OCI-LY3 (cell line): Measurements from ENCODE around the gene RGS14.

Source experiments
- H2AFZ ChIP-seq: fragments of 200-600, 300-600 bp; shearing (Covaris generic); 2 replicates; pipeline ENCODE4 v1.6.0; 2014; ENCODE audit warnings: antibody characterized with exemption, low read depth, low read length
- H3K27ac ChIP-seq: fragments of 200-600, 300-600 bp; sonication (generic); 2 replicates; pipeline ENCODE4 v1.5.1; 2014; ENCODE audit warnings: mild to moderate bottlenecking, low read length, moderate library complexity, mixed read lengths
- H3K27me3 ChIP-seq: fragments of 200-600, 300-600 bp; sonication (generic); 2 replicates; pipeline ENCODE4 v1.6.1; 2014; ENCODE audit warnings: low read depth, low read length, mixed read lengths
- H3K36me3 ChIP-seq: fragments of 200-600, 300-600 bp; sonication (generic); replicated peaks from 2 replicates; pipeline ENCODE3; 2014; ENCODE audit warnings: low read depth, low read length, mixed read lengths
- H3K4me1 ChIP-seq: fragments of 300-600, 200-600 bp; sonication (generic); 2 replicates; pipeline ENCODE4 v1.6.1; 2014; ENCODE audit warnings: low read length, mixed read lengths
- H3K4me2 ChIP-seq: fragments of 200-600, 300-600 bp; sonication (generic); 2 replicates; pipeline ENCODE4 v1.6.1; 2014; ENCODE audit warnings: low read length, mixed read lengths
- H3K4me3 ChIP-seq: fragments of 300-600, 200-600 bp; sonication (generic); 2 replicates; pipeline ENCODE4 v1.5.1; 2014; ENCODE audit warnings: antibody characterized with exemption, mild to moderate bottlenecking, low read length, moderate library complexity
- H3K79me2 ChIP-seq: fragments of 300-600, 200-600 bp; shearing (Covaris generic); 2 replicates; pipeline ENCODE4 v1.6.1; 2014; ENCODE audit warnings: mild to moderate bottlenecking, low read length, mixed read lengths
- H3K9ac ChIP-seq: fragments of 300-600, 200-600 bp; shearing (Covaris generic); 2 replicates; pipeline ENCODE4 v1.6.0; 2014; ENCODE audit warnings: mild to moderate bottlenecking, low read length, moderate library complexity
- H3K9me3 ChIP-seq: fragments of 200-600, 300-600 bp; shearing (Covaris generic); 2 replicates; pipeline ENCODE4 v1.6.1; 2014; ENCODE audit warnings: low read length, mixed read lengths; ENCODE audit not compliant: insufficient read depth
- H4K20me1 ChIP-seq: fragments of 200-600, 300-600 bp; sonication (generic); 2 replicates; pipeline ENCODE4 v1.6.1; 2016; ENCODE audit warnings: low read length, mixed read lengths; ENCODE audit not compliant: insufficient read depth
- EZH2phosphoT487 ChIP-seq: fragments of 200-600 bp; shearing (Covaris generic); IDR thresholded peaks from 2 replicates; pipeline ENCODE4 v1.6.1; 2018; ENCODE audit warnings: antibody characterized with exemption, mixed run types, low read depth
- TF ChIP-seq, protein P1 (sequence below): fragments of 200-600, 300-600 bp; sonication (generic); IDR thresholded peaks from 2 replicates; pipeline ENCODE4 v1.5.1; 2014; ENCODE audit warnings: antibody characterized with exemption, low read length, low read depth

RGS14 gene

DNA sequence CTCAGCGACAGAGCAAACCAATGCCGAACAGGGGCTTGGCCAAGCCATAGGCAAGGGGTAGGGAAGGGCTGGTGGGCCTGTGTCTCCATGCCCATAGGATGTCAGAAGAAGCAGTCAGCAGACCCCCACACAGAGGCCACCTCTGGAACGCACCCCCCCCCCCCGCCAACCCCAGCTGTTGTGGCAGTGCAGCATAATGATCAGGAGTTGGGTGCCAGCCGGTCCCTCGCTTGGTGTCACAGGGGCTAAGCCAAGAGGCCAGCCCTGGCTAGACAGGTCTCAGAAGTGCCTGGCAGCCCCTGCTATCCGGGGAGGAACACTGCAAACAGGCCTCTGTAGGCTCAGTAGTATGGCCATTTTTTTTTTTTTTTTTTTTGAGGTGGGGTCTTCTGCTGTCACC lies 42.3 kb upstream of the RGS14 start:
- Histone ChIP-seq H3K9me3 (no peaks in the 10 kb centered on the region), H3K4me2 (no peak overlapping the region), H3K9ac (no peak overlapping the region), H2AFZ (no peak overlapping the region), H4K20me1 (peaks cover 8% of the 10 kb centered on the region; the same call in 1 of the 2 replicates), H3K4me1 (peaks cover 16% of the 10 kb centered on the region; the same call in 1 of the 2 replicates), H3K27ac (no peak overlapping the region), H3K79me2 (no peaks in the 10 kb centered on the region), H3K4me3 (no peak overlapping the region), H3K27me3 (no peaks in the 10 kb centered on the region), H3K36me3 (no peaks in the 10 kb centered on the region)
- TF ChIP-seq EZH2phosphoT487 = no peak
- TF ChIP-seq, protein P1, sequence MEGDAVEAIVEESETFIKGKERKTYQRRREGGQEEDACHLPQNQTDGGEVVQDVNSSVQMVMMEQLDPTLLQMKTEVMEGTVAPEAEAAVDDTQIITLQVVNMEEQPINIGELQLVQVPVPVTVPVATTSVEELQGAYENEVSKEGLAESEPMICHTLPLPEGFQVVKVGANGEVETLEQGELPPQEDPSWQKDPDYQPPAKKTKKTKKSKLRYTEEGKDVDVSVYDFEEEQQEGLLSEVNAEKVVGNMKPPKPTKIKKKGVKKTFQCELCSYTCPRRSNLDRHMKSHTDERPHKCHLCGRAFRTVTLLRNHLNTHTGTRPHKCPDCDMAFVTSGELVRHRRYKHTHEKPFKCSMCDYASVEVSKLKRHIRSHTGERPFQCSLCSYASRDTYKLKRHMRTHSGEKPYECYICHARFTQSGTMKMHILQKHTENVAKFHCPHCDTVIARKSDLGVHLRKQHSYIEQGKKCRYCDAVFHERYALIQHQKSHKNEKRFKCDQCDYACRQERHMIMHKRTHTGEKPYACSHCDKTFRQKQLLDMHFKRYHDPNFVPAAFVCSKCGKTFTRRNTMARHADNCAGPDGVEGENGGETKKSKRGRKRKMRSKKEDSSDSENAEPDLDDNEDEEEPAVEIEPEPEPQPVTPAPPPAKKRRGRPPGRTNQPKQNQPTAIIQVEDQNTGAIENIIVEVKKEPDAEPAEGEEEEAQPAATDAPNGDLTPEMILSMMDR = no peak

GRCh38 chr5:177316005-177316404 lies 41.7 kb upstream of the RGS14 start:
- TF ChIP-seq, protein P1 = no peak
- TF ChIP-seq EZH2phosphoT487 = no peak
- H3K27me3 ChIP-seq = no peaks in the 10 kb centered on the region

GRCh38 chr5:177317959-177318377 lies 39.8 kb upstream of the RGS14 start:
- no peak overlapping the region for H3K27ac ChIP-seq
- H2AFZ ChIP-seq = no peak overlapping the region
- no peak overlapping the region for H3K4me3 ChIP-seq
- H3K4me1 ChIP-seq = peaks cover 13% of the 10 kb centered on the region; the same call in 1 of the 2 replicates
- H4K20me1 ChIP-seq = peaks cover 4% of the 10 kb centered on the region; the same call in 1 of the 2 replicates
- H3K27me3 ChIP-seq = no peaks in the 10 kb centered on the region
- no peaks in the 10 kb centered on the region for H3K79me2 ChIP-seq
- no peak for TF ChIP-seq EZH2phosphoT487
- TF ChIP-seq, protein P1 = peak; percentile 96
- no peak overlapping the region for H3K4me2 ChIP-seq
- H3K9me3 ChIP-seq = no peaks in the 10 kb centered on the region
- H3K36me3 ChIP-seq = no peaks in the 10 kb centered on the region
- no peak overlapping the region for H3K9ac ChIP-seq

More at GRCh38 chr5:177316005-177316404, 41.7 kb upstream of the RGS14 start:
- H3K4me2 ChIP-seq = no peak overlapping the region
- H2AFZ ChIP-seq = no peak overlapping the region
- H3K4me1 ChIP-seq = peaks cover 14% of the 10 kb centered on the region; the same call in 1 of the 2 replicates
- H3K9me3 ChIP-seq = no peaks in the 10 kb centered on the region
- no peaks in the 10 kb centered on the region for H3K36me3 ChIP-seq
- H3K4me3 ChIP-seq = no peak overlapping the region
- H4K20me1 ChIP-seq = peaks cover 4% of the 10 kb centered on the region; the same call in 1 of the 2 replicates
- H3K27ac ChIP-seq = no peak overlapping the region
- H3K79me2 ChIP-seq = no peaks in the 10 kb centered on the region
- no peak overlapping the region for H3K9ac ChIP-seq

- Histone ChIP-seq H3K4me1 (peaks cover 10% of the 10 kb centered on the region; the same call in 1 of the 2 replicates), H3K27ac (no peak overlapping the region), H3K36me3 (no peaks in the 10 kb centered on the region), H2AFZ (no peak overlapping the region), H3K4me3 (no peak overlapping the region), H3K9me3 (no peaks in the 10 kb centered on the region), H4K20me1 (peaks cover 4% of the 10 kb centered on the region; the same call in 1 of the 2 replicates), H3K9ac (no peak overlapping the region), H3K4me2 (no peak overlapping the region), H3K79me2 (no peaks in the 10 kb centered on the region), H3K27me3 (no peaks in the 10 kb centered on the region)
- TF ChIP-seq, protein P1 = no peak
- TF ChIP-seq EZH2phosphoT487 = no peak
Measured at GRCh38 chr5:177319913-177320588, 37.7 kb upstream of the RGS14 start.
